Heart right ventricle (tissue), 16 donors: ENCODE data around the gene CAMKMT. TPM values are rescaled to one million over a fixed set of nuclear protein-coding genes. Genes with fewer than 3 reads are reported as not detected.

Experiments
- ATAC-seq, 8 donors: fragments of 200-7000 bp; cut with Tn5 transposase; one replicate each; pipeline ENCODE4 v1.9.1; 2020; ENCODE audit warnings: mild to moderate bottlenecking in 8 of 8, moderate library complexity in 8 of 8, moderate number of reproducible peaks in 1 of 8
- DNase-seq, 2 donors: peaks; one replicate each; pipeline ENCODE4 v3.0.0-alpha.2; 2020
- H3K27ac ChIP-seq, 10 donors: fragments of 200-600 bp; sonication (generic) in 2 of 10; one replicate each; pipeline versions ENCODE4 v1.5.0 to v1.8.0; 2020 to 2022; ENCODE audit warnings: mild to moderate bottlenecking in 3 of 10
- H3K27me3 ChIP-seq, 7 donors: fragments of 200-600 bp; one replicate each; pipeline ENCODE4 v1.8.0; 2021 to 2022; ENCODE audit warnings: mild to moderate bottlenecking in 2 of 7
- H3K36me3 ChIP-seq, 9 donors: fragments of 200-600 bp; sonication (generic) in 1 of 9; one replicate each; pipeline versions ENCODE4 v1.5.0 to v1.8.0; 2020 to 2022; ENCODE audit warnings: mild to moderate bottlenecking in 2 of 9
- H3K4me1 ChIP-seq, 9 donors: fragments of 200-600 bp; sonication (generic) in 1 of 9; one replicate each; pipeline versions ENCODE4 v1.5.0 to v1.8.0; 2020 to 2022; ENCODE audit warnings: mild to moderate bottlenecking in 4 of 9
- H3K4me3 ChIP-seq, 10 donors: fragments of 200-600 bp; sonication (generic) in 2 of 10; one replicate each; pipeline versions ENCODE4 v1.5.0 to v1.8.0; 2020 to 2022; ENCODE audit warnings: mild to moderate bottlenecking in 7 of 10, moderate library complexity in 2 of 10
- H3K9me3 ChIP-seq, 11 donors: fragments of 200-600 bp in 10 of 11; sonication (generic) in 2 of 11; one replicate each; pipeline versions ENCODE4 v1.5.0 to v1.8.0; 2013 to 2022; ENCODE audit warnings: mild to moderate bottlenecking in 2 of 11, control low read depth in 1 of 11, moderate library complexity in 1 of 11
- WGBS, 2 donors: extraction: QIAGEN DNeasy Blood & Tissue Kit; methylation state at CpG; one replicate each; pipeline ENCODE4 v1.1.7; 2013; ENCODE audit warnings: inconsistent platforms in 1 of 2; 5-methylcytosine and 5-hydroxymethylcytosine counted together
- intact Hi-C, 10 donors: fragments of 100-400 bp; cut with DNase I; formaldehyde crosslinking; loops; one replicate each; pipeline versions ENCODE4 v1.11.1 to v1.14.2; 2022
- polyA plus RNA-seq, 2 donors: library from polyadenylated mRNA; stranded (reverse); fragments of 200-250 nt; gene quantifications; one replicate each; pipeline ENCODE4 v1.2.3, GENCODE V29; 2013
- total RNA-seq, 10 donors: library from RNA; stranded (reverse); fragmentation: NEBNext Ultra II Directional in 3 of 10; extraction: Animal tissue kit (Norgen Biotek cat#: 25700) in 3 of 10; gene quantifications; one replicate each; pipeline versions ENCODE4 v1.2.1 to v1.2.4, GENCODE V29; 2021 to 2023
- TF ChIP-seq, protein P1 (sequence below), 9 donors: fragments of 200-600 bp; sonication (generic) in 2 of 9; IDR thresholded peaks; one replicate each; pipeline versions ENCODE4 v1.5.0 to v1.8.0; 2021 to 2022; ENCODE audit warnings: antibody characterized with exemption in 9 of 9, mild to moderate bottlenecking in 5 of 9, moderate library complexity in 1 of 9
- donor health status: Arrhythmogenic right ventricular cardiomyopathy.
- donor health status: ischemic (EF 13 %, LVEDD 7.1; RV severe dilation, severe dysfunction).
- donor health status: healthy with polysubstance abuse.
- donor health status: DM: no; HTN: yes; CAD: no.
- donor health status: DM: no; HTN: no; CAD: no.
- donor health status: ischemic (EF 25% LVEDD 6.9; RV normal size, moderate dysfunction).
- donor health status: ischemic (EF 25% LVEDD 5.7; RV mildly dilated, moderate dysfunction).
- donor health status: healthy.
- donor health status: DM: yes; HTN: yes; CAD: no.
- donor health status: Ischemic cardiomyopathy.
- donor health status: ischemic (EF 35%, LVEDD 5.7; RV mildly dilated, moderate dysfunction).
- donor health status: nonischemic (EF 11% LVEDD 7.7; RV severe dilation, severe dysfunction).
- donor health status: DM: yes; HTN: yes; CAD: no.
- donor health status: PGD.
- donor health status: ischemic (EF 29% LVEDD 5.4; RV normal size, mild dysfunction).
- donor health status: nonischemic (EF 23%, LVEDD 6.1; RV moderate dilation, normal function).

The CAMKMT gene
- total and polyA plus RNA-seq, 12 donors = 4.1 to 6.4 (median 4.8) TPM

DNA sequence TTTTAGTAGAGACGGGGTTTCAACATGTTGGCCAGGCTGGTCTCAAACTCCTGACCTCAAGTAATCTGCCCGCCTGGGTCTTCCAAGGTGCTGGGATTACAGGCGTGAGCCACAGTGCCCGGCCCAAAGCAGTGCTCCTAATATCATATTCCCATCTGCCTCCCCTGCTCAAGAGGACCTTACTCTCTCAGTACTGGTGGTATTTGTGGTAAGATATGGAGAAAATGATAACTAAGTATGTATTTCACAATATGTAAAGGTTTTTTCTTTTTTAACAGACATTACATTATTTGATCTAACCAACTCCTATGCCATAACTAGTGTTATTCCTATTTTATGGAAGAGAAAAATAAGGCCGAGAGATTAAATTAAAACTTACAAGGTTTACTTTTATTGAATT lies 201.0 kb downstream of the CAMKMT start:
- TF ChIP-seq, protein P1, sequence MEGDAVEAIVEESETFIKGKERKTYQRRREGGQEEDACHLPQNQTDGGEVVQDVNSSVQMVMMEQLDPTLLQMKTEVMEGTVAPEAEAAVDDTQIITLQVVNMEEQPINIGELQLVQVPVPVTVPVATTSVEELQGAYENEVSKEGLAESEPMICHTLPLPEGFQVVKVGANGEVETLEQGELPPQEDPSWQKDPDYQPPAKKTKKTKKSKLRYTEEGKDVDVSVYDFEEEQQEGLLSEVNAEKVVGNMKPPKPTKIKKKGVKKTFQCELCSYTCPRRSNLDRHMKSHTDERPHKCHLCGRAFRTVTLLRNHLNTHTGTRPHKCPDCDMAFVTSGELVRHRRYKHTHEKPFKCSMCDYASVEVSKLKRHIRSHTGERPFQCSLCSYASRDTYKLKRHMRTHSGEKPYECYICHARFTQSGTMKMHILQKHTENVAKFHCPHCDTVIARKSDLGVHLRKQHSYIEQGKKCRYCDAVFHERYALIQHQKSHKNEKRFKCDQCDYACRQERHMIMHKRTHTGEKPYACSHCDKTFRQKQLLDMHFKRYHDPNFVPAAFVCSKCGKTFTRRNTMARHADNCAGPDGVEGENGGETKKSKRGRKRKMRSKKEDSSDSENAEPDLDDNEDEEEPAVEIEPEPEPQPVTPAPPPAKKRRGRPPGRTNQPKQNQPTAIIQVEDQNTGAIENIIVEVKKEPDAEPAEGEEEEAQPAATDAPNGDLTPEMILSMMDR (IDR thresholded peaks at IDR 0.05) = no peak
- Histone ChIP-seq H3K4me1 (no peaks in the 10 kb centered on the region), H3K4me3 (no peak overlapping the region), H3K36me3 (no peaks in the 10 kb centered on the region), H3K27me3 (no peaks in the 10 kb centered on the region), H3K27ac (no peak overlapping the region), H3K9me3 (no peaks in the 10 kb centered on the region)
- DNase-seq (no peak), ATAC-seq (no peak)
- 98% methylated on average over 5 of the region's 5 CpGs for WGBS, 2 donors
- intact Hi-C loops = loop anchor here in 3 of 10 donors (10.0 kb wide), 3 partner anchors 152 to 392 kb away; partner anchors contain the start of gene SIX3 (in 1 of the 3)

DNA sequence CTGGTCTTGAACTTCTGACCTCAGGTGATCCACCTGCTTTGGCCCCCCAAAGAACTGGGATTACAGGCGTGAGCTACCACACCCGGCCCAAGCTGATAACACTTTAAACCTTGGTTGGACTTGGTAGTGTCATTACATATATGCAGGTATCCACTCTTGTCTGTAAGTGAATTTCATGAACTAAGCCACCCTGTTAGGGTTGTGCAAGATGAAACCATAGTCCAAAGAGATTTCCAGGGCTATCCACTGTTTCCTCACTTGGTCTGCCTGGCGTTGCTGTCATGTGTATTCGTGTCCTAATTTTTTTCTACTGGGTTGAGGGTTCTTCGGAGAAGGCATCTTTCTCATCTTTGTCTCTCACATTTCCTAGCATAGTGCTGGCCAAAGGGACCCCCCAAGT lies 203.0 kb downstream of the CAMKMT start:
- WGBS, 2 donors = 97 to 99% methylated on average over 5 of the region's 5 CpGs

DNA sequence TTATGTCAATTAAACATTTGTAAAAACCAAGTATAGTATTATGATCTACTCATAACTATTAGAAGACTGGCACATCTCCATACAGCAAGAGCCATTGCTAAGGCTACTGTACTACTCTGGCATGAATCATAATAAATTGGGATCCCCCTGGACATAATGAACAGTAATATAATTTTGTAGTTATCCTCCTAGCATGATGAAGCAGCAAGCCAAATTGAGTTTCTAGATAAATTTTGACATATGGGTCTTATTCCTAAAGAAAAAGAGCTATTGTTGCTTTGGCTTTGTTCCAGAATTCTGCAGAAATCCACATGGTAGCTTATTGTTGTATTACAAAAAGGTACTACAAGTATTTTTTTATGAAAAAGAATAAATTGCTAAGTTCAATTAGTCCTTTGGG lies 204.3 kb downstream of the CAMKMT start:
- H3K27ac ChIP-seq = no peak overlapping the region
- TF ChIP-seq, protein P1 (IDR thresholded peaks at IDR 0.05) = no peak
- H3K9me3 ChIP-seq = no peaks in the 10 kb centered on the region
- no peaks in the 10 kb centered on the region for H3K36me3 ChIP-seq
- H3K4me3 ChIP-seq = no peak overlapping the region
- intact Hi-C loops = loop anchor here in 3 of 10 donors (10.0 kb wide), 3 partner anchors 149 to 389 kb away; partner anchors contain the start of gene SIX3 (in 1 of the 3)
- no peak for ATAC-seq
- no peak for DNase-seq
- no peaks in the 10 kb centered on the region for H3K4me1 ChIP-seq
- H3K27me3 ChIP-seq = no peaks in the 10 kb centered on the region

More for the DNA sequence above, 203.0 kb downstream of the CAMKMT start:
- TF ChIP-seq, protein P1 (IDR thresholded peaks at IDR 0.05) = no peak
- H3K27ac ChIP-seq = no peak overlapping the region
- no peaks in the 10 kb centered on the region for H3K9me3 ChIP-seq
- DNase-seq (no peak), ATAC-seq (no peak)
- H3K27me3 ChIP-seq = no peaks in the 10 kb centered on the region
- no peak overlapping the region for H3K4me3 ChIP-seq
- no peaks in the 10 kb centered on the region for H3K36me3 ChIP-seq
- intact Hi-C loops = loop anchor here in 3 of 10 donors (10.0 kb wide), 3 partner anchors 150 to 390 kb away; partner anchors contain the start of gene SIX3 (in 1 of the 3)
- no peaks in the 10 kb centered on the region for H3K4me1 ChIP-seq

DNA sequence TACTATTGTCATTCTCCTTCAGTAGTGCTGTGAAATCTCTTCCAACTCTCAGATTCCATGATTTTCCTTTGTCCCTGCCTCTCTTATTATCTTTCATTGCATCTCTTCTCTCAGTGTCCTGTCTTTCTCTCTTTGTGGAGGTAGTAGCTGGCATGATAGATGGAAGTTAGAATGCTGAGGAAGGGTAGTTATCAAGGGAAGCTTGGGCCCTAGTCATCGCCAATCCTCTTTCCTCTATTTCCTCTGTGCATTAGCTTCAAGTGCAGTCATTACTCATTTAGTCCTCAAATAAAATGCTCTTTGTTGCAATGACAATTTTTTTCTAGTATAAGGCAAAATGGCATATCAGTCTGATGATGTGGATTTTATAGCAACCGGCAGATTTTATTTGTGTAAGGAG lies 207.7 kb downstream of the CAMKMT start:
- Histone ChIP-seq H3K4me1 (no peaks in the 10 kb centered on the region), H3K27ac (no peak overlapping the region), H3K36me3 (no peaks in the 10 kb centered on the region), H3K9me3 (no peaks in the 10 kb centered on the region), H3K27me3 (no peaks in the 10 kb centered on the region), H3K4me3 (no peak overlapping the region)
- no peak for DNase-seq
- intact Hi-C loops = loop anchor here in 3 of 10 donors (10.0 kb wide), 3 partner anchors 145 to 385 kb away; partner anchors contain the start of gene SIX3 (in 1 of the 3)
- TF ChIP-seq, protein P1 (IDR thresholded peaks at IDR 0.05) = no peak
- no peak for ATAC-seq
- 92 to 97% methylated on average over 2 of the region's 2 CpGs for WGBS, 2 donors
